PC-9 (cell line): ENCODE data around the gene CNGB1.
"Not testable (repeated sequence)": the region's sequence is repeated elsewhere in the genome, so short reads cannot be mapped to it uniquely, and the experiment has no call there.

Source experiments
- EZH2 ChIP-seq: fragments of 200-600 bp; sonication (generic); IDR thresholded peaks from 2 replicates; pipeline ENCODE4 v1.8.0; 2017; ENCODE audit warnings: antibody characterized with exemption, low read depth
- TF ChIP-seq, protein P1 (sequence below): fragments of 200-600 bp; sonication (generic); conservative IDR thresholded peaks from 2 replicates; pipeline ENCODE4 v1.6.1; 2017; ENCODE audit warnings: mixed run types, antibody characterized with exemption, mild to moderate bottlenecking, moderate library complexity

DNA sequence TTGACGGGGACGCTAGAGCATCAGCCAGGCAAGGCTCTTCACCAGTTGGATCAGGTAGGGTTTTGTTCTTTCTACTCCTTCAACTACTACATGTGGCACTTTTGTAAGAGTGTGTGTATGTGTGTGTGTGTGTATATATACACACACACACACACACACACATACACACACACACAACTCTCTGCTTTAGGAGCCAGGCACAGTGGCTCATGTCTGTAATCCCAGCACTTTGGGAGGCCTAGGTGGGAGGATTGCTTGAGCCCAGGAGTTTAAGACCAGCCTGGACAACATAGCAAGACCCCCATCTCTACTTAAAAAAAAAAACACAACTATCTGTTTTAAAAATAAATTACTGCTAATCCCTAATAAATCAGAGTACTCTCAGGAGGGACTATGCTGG is 53.4 kb downstream of the CNGB1 start:
- TF ChIP-seq, protein P1, sequence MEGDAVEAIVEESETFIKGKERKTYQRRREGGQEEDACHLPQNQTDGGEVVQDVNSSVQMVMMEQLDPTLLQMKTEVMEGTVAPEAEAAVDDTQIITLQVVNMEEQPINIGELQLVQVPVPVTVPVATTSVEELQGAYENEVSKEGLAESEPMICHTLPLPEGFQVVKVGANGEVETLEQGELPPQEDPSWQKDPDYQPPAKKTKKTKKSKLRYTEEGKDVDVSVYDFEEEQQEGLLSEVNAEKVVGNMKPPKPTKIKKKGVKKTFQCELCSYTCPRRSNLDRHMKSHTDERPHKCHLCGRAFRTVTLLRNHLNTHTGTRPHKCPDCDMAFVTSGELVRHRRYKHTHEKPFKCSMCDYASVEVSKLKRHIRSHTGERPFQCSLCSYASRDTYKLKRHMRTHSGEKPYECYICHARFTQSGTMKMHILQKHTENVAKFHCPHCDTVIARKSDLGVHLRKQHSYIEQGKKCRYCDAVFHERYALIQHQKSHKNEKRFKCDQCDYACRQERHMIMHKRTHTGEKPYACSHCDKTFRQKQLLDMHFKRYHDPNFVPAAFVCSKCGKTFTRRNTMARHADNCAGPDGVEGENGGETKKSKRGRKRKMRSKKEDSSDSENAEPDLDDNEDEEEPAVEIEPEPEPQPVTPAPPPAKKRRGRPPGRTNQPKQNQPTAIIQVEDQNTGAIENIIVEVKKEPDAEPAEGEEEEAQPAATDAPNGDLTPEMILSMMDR = not testable (repeated sequence)
- not testable (repeated sequence) for TF ChIP-seq EZH2
